Fibroblast of skin of scalp (primary cell): ENCODE results near the gene NWD2.
A peak's percentile ranks its signal among the peaks of the same experiment; 100 is the strongest.
"Not testable (repeated sequence)": the region's sequence is repeated elsewhere in the genome, so short reads cannot be mapped to it uniquely, and the experiment has no call there.

Experiments used
- DNase-seq: peaks from one replicate; pipeline ENCODE4 v3.0.0-alpha.2; 2013

The NWD2 gene

GRCh38 chr4:37400241-37400881, 155.8 kb downstream of the NWD2 start:
- DNase-seq = no peak

DNA sequence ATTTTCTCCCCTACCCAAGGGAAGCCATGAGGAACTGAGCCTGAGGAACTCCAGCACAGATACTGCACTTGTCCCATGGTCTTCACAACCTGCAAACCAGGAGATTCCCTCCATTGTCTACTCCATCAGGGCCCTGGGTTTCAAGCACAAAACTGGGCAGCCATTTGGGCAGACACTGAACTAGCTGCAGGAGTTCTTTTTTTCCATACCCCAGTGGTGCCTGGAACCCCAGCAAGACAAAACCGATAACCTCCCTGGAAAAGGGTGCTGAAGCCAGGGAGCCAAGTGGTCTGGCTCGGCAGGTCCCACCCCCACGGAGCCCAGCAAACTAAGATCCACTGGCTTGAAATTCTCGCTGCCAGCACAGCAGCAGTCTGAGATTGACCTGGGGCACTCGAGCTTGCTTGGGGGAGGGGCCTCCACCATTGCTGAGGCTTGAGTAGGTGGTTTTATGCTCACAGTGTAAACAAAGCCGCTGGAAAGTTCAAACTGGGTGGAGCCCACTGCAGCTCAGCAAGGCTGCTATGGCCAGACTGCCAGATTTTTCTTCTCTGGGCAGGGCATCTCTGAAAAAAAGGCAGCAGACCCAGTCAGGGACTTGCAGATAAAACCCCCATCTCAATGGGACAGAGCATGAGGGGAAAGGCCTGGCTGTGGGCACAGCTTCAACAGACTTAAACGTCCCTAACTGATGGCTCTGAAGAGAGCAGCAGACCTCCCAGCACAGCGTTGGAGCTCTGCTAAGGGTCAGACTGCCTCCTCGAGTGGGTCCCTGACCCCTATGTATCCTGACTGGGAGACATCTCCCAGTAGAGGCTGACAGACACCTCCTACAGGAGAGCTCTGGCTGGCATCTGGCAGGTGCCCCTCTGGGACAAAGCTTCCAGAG, 163.6 kb downstream of the NWD2 start:
- DNase-seq = not testable (repeated sequence)

DNA sequence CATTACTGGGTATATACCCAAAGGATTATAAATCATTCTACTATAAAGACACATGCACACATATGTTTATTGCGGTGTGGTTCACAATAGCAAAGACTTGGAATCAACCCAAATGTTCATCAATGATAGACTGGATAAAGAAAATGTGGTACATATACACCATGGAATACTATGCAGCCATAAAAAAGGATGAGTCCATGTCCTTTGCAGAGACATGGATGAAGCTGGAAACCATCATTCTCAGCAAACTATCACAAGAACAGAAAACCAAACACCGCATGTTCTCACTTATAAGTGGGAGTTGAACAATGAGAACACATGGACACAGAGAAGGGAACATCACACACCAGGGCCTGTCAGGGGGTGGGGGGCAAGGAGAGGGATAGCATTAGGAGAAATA, 169.1 kb downstream of the NWD2 start:
- DNase-seq = not testable (repeated sequence)

GRCh38 chr4:37415845-37416369, 171.4 kb downstream of the NWD2 start:
- no peak for DNase-seq

DNA sequence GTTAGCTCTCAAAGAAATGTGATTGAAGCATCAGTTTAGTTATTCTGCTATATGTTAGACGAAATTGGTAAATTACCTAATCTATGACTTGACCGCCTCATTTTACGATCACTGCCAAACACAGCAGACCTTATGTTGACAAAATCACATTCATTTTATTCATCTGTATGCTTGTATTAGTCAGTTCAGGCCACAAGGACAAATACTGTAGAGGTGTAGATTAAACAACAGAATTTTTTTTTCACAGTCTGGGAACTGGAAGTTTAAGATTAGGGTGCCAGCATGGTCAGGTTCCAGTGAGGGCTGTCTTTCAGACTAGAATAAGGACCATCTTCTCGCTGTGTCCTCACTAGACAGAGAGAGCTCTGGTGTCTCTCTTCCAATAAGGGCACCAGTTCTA, 177.1 kb downstream of the NWD2 start:
- DNase-seq = no peak

GRCh38 chr4:37422102-37422501, 177.6 kb downstream of the NWD2 start:
- no peak for DNase-seq

DNA sequence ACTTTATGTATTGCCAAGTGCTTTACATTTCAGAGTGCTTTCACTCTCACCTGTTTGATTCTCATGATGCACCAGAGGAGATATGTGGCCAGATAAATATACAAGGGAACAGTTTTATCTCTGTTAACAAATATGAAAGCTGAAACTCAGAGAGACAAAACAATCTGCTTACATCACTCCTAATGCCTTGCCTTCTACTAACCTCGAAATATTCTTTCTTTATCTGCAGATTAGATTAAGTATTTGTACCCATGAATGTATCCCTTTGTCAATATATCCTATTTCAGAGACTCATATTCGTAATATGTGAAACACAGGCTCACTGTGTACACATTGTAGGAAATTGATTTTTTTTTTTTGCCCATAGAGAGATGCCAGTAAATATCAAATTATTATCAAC, 178.1 kb downstream of the NWD2 start:
- no peak for DNase-seq

- DNase-seq = no peak
Measured at GRCh38 chr4:37423310-37423709, 178.8 kb downstream of the NWD2 start.

GRCh38 chr4:37424753-37425152, 180.2 kb downstream of the NWD2 start:
- DNase-seq = no peak

DNA sequence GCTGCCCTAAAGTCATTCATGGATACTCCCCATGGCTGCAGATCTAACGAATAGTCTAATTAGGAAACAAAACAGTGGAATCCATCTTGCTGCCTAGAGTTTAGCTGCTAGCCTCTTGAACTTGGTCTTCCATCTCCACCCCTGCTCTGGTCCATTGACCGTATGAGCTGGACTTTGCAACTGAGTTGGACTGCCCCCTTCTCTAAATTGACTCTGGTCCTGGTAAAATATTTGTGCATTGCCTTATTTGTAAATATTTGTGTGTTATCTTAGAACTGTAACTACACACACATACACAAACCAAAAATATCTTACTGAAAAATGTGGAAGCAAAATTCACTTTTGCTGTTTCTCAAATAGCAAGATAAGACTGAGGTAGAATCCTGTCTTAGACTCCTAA, 181.3 kb downstream of the NWD2 start:
- DNase-seq = no peak

DNA sequence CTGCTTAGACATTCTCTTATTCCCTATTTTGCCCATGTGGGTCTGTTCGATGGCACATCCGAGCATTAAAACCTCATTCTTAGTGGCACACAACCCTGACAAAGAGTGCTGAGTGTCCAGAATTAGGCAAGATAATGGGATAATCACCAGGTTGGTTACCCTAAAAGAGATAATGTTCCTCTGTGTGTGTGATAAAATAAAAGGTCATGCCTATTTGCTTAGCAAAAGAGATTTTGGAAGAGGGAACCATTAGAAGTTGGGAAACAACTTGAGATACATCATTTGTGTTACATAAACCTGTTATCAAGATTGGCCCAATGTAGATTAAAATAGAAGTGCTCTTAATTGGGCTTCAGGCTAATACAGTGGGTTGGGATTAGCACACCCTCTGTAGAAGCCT, 182.7 kb downstream of the NWD2 start:
- DNase-seq = no peak

GRCh38 chr4:37429906-37430305, 185.4 kb downstream of the NWD2 start:
- no peak for DNase-seq

DNA sequence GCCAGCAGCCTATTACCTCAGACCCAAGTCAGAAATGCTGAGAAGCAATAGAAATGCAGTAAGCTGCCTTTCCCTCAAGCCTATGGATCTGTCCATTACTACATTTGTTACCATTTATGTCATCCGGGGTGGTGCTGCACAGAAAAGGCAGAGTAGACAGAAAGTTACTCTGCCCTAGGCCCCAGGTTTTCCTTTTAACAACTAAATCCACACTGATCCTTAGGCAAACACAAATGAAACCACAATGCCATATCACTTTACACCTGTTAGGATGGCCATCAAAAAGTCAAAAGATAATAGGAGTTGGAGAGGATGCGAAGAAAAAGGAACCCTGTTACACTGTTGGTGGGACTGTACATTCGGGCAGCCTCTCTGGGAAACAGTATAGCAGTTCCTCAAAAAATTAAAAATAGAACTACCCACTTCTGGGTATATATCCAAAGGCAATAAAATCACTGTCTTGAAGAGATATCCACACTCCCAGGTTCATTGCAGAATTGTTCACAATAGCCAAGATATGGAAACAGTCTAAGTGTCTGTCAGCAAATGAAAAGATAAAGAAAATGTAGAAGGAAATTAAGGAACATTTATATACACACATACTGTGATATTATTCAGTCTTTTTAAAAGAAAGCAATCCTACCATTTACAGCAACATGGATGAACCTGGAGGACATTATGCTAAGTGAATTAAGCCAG, 186.3 kb downstream of the NWD2 start:
- no peak for DNase-seq

- no peak for DNase-seq
Measured at GRCh38 chr4:37431417-37431743, 186.8 kb downstream of the NWD2 start.

GRCh38 chr4:37434469-37434868, 189.9 kb downstream of the NWD2 start:
- peak; percentile 2 for DNase-seq

- DNase-seq = no peak
Measured at GRCh38 chr4:37436546-37436945, 192.0 kb downstream of the NWD2 start.

DNA sequence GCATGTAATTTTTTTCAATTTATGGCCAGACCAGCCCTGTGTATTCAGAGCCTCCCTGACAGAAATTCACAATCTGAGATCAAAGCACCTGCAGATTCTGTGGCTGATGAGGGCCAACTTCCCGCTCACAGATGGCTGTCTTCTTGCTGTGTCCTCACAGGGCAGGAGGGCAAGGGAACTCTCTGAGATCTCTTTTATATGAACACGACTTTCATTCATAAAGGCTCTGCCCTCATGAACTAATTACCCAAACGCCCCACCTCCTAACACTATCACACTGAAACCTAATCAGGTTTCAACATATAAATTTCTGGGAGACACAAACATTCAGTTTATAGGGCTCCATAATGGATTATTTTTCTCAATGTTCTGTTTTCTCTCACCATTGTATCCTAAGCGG, 192.6 kb downstream of the NWD2 start:
- DNase-seq = no peak

DNA sequence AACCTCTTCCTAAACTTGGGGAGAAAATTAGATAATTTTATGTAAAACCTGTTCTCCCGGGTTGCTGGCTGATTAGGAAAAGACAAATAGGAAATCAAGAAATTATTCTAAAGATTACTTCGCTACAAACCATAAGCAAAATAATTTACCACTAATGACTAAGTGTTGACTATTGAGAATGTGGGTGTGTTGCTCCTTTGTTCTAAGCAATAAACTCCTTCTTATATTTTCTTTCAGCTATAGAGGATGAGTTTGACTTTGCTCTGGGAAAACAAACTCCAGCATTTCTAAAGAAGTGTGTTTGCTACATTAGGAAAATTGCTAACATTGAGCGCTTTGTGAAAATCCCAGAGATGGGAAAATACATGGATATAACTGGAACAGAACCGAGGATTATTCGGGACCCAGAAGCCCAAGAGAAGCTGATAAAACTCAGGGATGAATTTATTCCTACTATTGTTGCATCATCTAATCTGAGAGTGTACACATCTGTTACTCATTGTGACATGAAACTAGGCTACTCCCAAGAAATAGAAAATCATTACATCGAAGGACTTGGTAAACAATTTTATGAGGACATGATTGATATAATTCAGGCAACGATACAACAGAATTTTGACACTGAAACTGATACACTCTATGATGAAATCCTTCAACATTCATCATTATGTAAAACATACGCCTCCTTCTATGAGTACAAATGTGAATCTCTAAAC, 194.2 kb downstream of the NWD2 start:
- DNase-seq = peak; percentile 1

- no peak for DNase-seq
Measured at GRCh38 chr4:37439809-37440474, 195.4 kb downstream of the NWD2 start.

DNA sequence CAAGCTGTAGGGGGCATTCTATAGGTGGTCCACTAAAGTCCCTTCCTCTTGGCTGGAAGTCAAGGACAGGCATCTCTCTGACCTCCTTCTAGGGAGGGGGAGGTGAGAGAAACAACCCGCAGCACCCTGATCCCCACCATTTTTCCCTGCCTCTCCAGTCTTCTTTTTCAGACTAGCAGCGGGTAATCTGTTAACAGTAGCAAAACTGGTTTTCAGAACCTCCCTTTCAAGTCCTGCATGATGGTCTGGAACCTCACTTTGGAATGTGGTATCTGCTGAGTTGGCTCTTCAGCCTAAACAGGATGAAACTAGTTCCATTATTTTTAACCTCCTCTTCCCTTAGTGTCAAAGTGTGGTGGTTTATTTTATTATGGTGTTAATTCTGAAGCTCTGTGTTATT, 196.0 kb downstream of the NWD2 start:
- no peak for DNase-seq

DNA sequence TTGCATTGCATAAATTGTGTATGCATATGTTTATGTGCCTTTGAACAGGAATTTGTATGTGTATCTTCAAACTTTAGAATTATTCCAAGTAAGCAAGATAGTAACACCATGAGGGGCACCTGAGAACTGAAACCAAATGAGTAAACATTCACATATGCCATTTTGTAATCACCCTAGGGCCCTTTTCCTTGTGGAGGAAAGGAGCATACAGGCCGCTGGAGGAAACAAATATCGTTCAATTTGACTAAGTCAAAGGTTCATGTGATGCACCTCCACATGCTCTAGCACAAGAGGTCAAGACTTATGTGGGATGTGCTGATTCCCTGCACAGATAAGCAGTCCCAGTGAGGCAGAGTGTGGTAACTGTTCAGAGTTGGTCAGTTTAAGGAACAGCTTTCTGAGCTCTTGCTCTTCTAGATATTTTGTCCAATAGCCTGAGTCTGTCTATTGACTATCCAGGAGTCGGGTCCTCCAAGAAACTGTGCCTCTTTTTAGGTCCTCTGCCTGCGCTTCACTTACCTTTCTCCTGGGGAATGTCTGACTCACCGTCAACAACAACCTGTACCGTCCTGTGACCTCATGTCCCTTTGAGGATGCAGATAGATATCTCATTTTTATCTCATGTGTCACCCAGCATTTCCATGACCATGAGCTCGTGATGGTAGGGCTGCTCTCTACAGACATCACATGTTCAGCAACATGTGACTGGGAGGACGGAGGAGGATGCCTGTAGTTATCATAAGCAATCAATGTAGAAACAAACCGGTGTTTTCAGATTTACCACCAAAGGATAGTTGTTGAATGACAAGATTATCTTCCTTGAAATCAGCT, 196.9 kb downstream of the NWD2 start:
- DNase-seq = no peak

GRCh38 chr4:37442062-37442323, 197.4 kb downstream of the NWD2 start:
- no peak for DNase-seq
